Erythroblast (primary cell): Measurements from ENCODE around the gene UBE2O.

Source experiments
- GATA1 ChIP-seq: IDR thresholded peaks from 2 replicates; pipeline ENCODE4 v1.6.1; 2011; ENCODE audit warnings: low read depth, mild to moderate bottlenecking, control low read depth, low read length, moderate library complexity
- POLR2A ChIP-seq: IDR thresholded peaks from 2 replicates; pipeline ENCODE4 v1.6.1; 2011; ENCODE audit warnings: mild to moderate bottlenecking, low read length

DNA sequence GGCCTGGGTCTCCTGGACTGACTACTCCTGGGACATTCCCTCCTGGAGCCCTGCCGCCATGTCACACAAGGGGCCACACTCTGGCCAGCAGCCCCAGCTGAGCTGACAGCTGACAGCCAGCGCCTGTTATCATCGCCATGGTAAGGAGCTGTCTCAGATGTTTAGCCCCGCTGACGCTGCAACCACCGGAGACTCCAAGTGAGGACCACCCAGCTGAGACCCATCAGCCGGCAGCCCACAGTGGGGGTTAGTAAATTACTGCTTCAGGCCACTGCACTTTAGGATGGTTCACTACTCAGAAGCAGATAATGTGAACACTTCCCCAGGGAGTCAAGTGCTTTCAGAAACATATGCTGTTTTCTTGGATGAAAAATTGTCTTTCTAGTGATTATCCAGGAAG, 83.1 kb downstream of the UBE2O start:
- no peak for TF ChIP-seq POLR2A
- TF ChIP-seq GATA1, result no peak
